Mesothelial cell of epicardium (in vitro differentiated cells): ENCODE measurements around the gene KLHL15. TPM values are rescaled to one million over a fixed set of nuclear protein-coding genes. Genes with fewer than 3 reads are reported as not detected.
A peak's percentile ranks its signal among the peaks of the same experiment; 100 is the strongest.

Source experiments
- DNase-seq, 2 experiments: peaks; one replicate each; pipeline ENCODE4 v3.0.0; 2021; ENCODE audit warnings: low spot score in 2 of 2; ENCODE audit not compliant: unreplicated experiment in 2 of 2
- H3K27ac Mint-ChIP-seq: 2 replicates; pipeline ENCODE4 v1.8.0; 2021; ENCODE audit warnings: mixed read lengths
- H3K27me3 Mint-ChIP-seq: 2 replicates; pipeline ENCODE4 v1.8.0; 2021; ENCODE audit warnings: low read depth, mixed read lengths
- H3K36me3 Mint-ChIP-seq: 2 replicates; pipeline ENCODE4 v1.8.0; 2021; ENCODE audit warnings: mixed read lengths
- H3K4me1 Mint-ChIP-seq: 2 replicates; pipeline ENCODE4 v1.8.0; 2021; ENCODE audit warnings: mixed read lengths
- H3K4me3 Mint-ChIP-seq: 2 replicates; pipeline ENCODE4 v1.8.0; 2021; ENCODE audit warnings: mild to moderate bottlenecking, moderate library complexity, mixed read lengths
- H3K9me3 Mint-ChIP-seq: 2 replicates; pipeline ENCODE4 v1.8.0; 2021; ENCODE audit warnings: mixed read lengths
- CTCF ChIP-seq: fragments of 200-600 bp; sonication (generic); IDR thresholded peaks from one replicate; pipeline ENCODE4 v1.5.0; 2021; ENCODE audit warnings: antibody characterized with exemption; ENCODE audit not compliant: unreplicated experiment
- total RNA-seq: library from RNA; stranded (reverse); gene quantifications from 3 replicates; pipeline ENCODE4 v1.2.1, GENCODE V29; 2021

Gene KLHL15
- total RNA-seq, 1 donor from 2014 or later, result 21.9 TPM

DNA sequence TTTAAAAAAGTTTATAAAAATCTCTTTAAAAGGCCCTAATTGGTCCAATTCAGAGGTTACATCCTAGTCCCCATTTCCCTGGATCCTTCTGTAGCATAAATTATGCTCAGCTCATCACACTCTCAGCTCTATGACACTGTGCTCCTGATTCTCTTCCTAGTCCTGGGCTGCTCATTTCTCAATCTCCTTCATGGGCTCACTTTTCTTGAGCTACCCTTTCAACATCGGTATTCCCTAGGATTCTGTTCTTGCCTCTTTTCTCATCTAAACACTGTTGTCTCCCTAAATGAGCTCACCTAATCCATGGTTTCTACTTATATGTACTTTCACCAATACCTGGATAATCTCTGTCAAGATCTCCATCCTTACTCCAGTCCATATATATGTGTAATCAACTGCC lies 14.7 kb downstream of the KLHL15 start:
- DNase-seq, result no peak
- Mint-ChIP-seq H3K27me3 (no peaks in the 10 kb centered on the region), H3K27ac (no peak overlapping the region), H3K9me3 (peaks cover 5% of the 10 kb centered on the region), H3K4me3 (no peak overlapping the region), H3K36me3 (peaks cover 13% of the 10 kb centered on the region), H3K4me1 (peaks cover 2% of the 10 kb centered on the region)
- no peak for TF ChIP-seq CTCF

DNA sequence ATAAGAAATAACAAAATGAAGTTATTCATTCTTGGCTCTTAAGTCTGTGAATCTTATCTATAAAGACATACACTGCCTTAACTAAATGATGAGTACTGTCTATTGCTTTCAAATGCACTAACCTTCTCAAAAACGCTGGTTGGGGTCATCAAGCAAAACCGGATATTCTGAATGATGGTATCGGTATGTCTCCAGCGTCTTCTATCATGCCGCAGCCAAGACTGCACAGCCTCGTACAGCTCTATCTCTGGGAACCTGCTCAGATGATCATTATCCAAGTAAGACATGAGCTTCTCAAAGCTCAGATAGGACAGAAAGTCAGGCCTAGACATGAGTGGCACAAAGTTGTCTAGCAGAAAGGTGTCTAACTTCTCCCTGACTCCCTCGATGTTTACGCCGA lies 21.1 kb downstream of the KLHL15 start:
- Mint-ChIP-seq H3K4me3 (no peak overlapping the region), H3K27me3 (no peaks in the 10 kb centered on the region), H3K9me3 (peaks cover 5% of the 10 kb centered on the region), H3K36me3 (peaks cover 33% of the 10 kb centered on the region), H3K4me1 (peaks cover 2% of the 10 kb centered on the region), H3K27ac (peak overlapping the region; percentile 11)
- TF ChIP-seq CTCF, result no peak
- no peak for DNase-seq

GRCh38 chrX:24005028-24005427 lies 22.0 kb downstream of the KLHL15 start:
- no peak overlapping the region for H3K27ac Mint-ChIP-seq
- no peak overlapping the region for H3K4me3 Mint-ChIP-seq
- peaks cover 2% of the 10 kb centered on the region for H3K4me1 Mint-ChIP-seq
- H3K27me3 Mint-ChIP-seq, result no peaks in the 10 kb centered on the region
- peaks cover 31% of the 10 kb centered on the region for H3K36me3 Mint-ChIP-seq
- peaks cover 2% of the 10 kb centered on the region for H3K9me3 Mint-ChIP-seq
- no peak for TF ChIP-seq CTCF
- no peak for DNase-seq

DNA sequence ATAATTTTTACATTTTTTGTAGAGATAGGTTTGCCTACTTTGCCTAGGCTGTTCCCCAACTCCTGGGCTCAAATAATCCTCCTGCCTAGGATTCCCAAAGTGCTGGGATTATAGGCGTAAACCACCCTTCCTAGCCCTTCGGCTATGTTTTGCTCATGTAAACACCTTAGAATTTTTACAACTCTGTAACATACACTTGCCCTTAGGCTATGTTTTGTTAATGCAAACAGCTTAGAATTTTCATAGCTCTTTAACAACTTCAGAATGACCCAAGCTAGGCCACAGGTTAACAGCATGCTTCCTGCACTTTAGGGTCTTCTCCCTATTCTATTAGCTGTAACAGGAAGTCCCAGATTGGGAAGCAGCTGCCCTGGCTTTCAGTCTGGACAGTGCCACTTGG lies 24.2 kb downstream of the KLHL15 start:
- no peak overlapping the region for H3K4me3 Mint-ChIP-seq
- peaks cover 6% of the 10 kb centered on the region for H3K9me3 Mint-ChIP-seq
- H3K4me1 Mint-ChIP-seq, result no peaks in the 10 kb centered on the region
- no peak for DNase-seq
- no peak overlapping the region for H3K27ac Mint-ChIP-seq
- H3K27me3 Mint-ChIP-seq, result no peaks in the 10 kb centered on the region
- H3K36me3 Mint-ChIP-seq, result peaks cover 37% of the 10 kb centered on the region
- no peak for TF ChIP-seq CTCF

DNA sequence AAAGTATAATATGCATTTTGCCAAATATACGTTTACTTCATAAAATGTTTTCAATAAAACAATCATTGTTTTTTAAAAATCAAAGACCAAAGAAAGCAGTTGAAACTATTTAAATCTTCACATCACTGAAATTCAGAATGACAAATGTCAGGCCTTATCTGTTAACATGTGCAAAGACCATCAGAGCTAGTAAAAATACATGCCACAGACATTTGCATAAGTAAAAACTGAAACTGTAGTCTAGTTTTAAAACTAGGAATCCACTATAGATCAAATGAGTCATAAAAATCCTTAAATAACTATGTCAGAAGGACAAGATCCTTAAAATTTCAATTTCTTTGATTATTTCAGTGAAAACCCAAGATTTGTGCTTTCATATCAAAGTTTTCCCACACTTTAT lies 24.8 kb downstream of the KLHL15 start:
- H3K36me3 Mint-ChIP-seq, result peaks cover 37% of the 10 kb centered on the region
- no peak overlapping the region for H3K4me3 Mint-ChIP-seq
- no peak for DNase-seq
- H3K27me3 Mint-ChIP-seq, result no peaks in the 10 kb centered on the region
- H3K27ac Mint-ChIP-seq, result no peak overlapping the region
- TF ChIP-seq CTCF, result no peak
- no peaks in the 10 kb centered on the region for H3K4me1 Mint-ChIP-seq
- H3K9me3 Mint-ChIP-seq, result peaks cover 6% of the 10 kb centered on the region

DNA sequence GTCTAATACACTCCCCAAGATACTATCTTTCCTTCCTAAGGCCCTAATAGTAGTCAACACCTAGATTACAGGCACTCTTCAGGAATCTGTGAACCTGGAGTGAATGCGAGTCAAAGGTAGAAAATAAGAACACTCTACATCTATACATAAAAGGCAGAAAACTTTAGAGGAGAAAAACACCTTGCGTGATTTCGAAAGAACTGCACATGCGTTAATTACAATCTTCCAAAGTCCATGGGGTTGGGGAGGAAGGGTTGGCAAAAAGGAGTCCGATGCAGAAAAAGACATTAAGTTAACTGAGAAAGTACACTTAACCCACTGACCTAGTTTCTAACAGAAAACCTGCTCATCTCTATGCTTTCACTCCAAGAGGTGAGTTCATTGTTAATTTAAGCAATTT lies 27.3 kb downstream of the KLHL15 start:
- Mint-ChIP-seq H3K27ac (peak overlapping the region; percentile 4), H3K27me3 (no peaks in the 10 kb centered on the region), H3K4me3 (no peak overlapping the region), H3K36me3 (peaks cover 29% of the 10 kb centered on the region), H3K9me3 (peaks cover 6% of the 10 kb centered on the region), H3K4me1 (no peaks in the 10 kb centered on the region)
- no peak for DNase-seq
- TF ChIP-seq CTCF, result no peak
